Measurements from ENCODE around the gene RHBDL1. TPM values are rescaled to one million over a fixed set of nuclear protein-coding genes. Genes with fewer than 3 reads are reported as not detected.

RHBDL1 gene
- total and polyA plus RNA-seq, 9 of the 15 experiments (the other 6 are each of a cell fraction or from before 2014, with no cell fraction given): 0.03 to 5.6 (median 1.3) TPM; not detected in 1

- TF ChIP-seq MGA (IDR thresholded peaks at IDR 0.05) (peak; percentile 34), TCF7L2 (IDR thresholded peaks at IDR 0.05; ENCODE audit: low read depth, low read length) (no peak), ZNF507 (tag; conservative IDR thresholded peaks at IDR 0.05) (no peak), ZNF561 (CRISPR knock-in tag; conservative IDR thresholded peaks at IDR 0.05) (no peak), HCFC1 (IDR thresholded peaks at IDR 0.05; ENCODE audit: low read depth, low read length) (no peak), XRCC5 (IDR thresholded peaks at IDR 0.05; ENCODE audit: low read depth, low read length) (no peak; the same call in 1 of the 2 replicates), SIN3A (IDR thresholded peaks at IDR 0.05; ENCODE audit: borderline replicate concordance in 2 of 2, control insufficient read depth in 1 of 2, low read depth in 2 of 2, low read length in 2 of 2) (no peak; a peak in 1 of 4 replicates), SNIP1 (IDR thresholded peaks at IDR 0.05; ENCODE audit: low read depth) (no peak), MAX (CRISPR knock-in tag; IDR thresholded peaks at IDR 0.05) (peak; percentile 52; the same call in 1 of the 2 replicates), SMARCE1 (IDR thresholded peaks at IDR 0.05) (0 out of 2 replicates have a peak, but pooled peaks have one; percentile 22), ZNF232 (CRISPR knock-in tag; IDR thresholded peaks at IDR 0.05) (no peak)
- TF ChIP-seq, protein P1, sequence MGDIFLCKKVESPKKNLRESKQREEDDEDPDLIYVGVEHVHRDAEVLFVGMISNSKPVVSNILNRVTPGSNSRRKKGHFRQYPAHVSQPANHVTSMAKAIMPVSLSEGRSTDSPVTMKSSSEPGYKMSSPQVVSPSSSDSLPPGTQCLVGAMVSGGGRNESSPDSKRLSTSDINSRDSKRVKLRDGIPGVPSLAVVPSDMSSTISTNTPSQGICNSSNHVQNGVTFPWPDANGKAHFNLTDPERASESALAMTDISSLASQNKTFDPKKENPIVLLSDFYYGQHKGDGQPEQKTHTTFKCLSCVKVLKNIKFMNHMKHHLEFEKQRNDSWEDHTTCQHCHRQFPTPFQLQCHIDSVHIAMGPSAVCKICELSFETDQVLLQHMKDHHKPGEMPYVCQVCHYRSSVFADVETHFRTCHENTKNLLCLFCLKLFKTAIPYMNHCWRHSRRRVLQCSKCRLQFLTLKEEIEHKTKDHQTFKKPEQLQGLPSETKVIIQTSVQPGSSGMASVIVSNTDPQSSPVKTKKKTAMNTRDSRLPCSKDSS (IDR thresholded peaks at IDR 0.05; ENCODE audit: low read depth, partially characterized antibody): no peak
Observed at GRCh38 chr16:720447-720989, 45.0 kb downstream of the RHBDL1 start (continued).

All from K562 (cell line).